SK-MEL-5 (cell line): ENCODE results near the gene BBLN. TPM values are rescaled to one million over a fixed set of nuclear protein-coding genes. Genes with fewer than 3 reads are reported as not detected.

Source experiments
- total RNA-seq: library from RNA; depleted of rRNA; stranded (reverse); fragments of >200 nt; shearing (Covaris generic); gene quantifications from 2 replicates; pipeline ENCODE4 v1.2.3, GENCODE V29; 2014; rRNA removed

BBLN gene
- total RNA-seq, 1 experiment from 2014 or later: 133 TPM

Other genes starting within 250 kb of the BBLN start
- gene ST6GALNAC4, start 243.2 kb upstream of the BBLN start, total RNA-seq: 5.2 and 7.4 TPM in 2 replicates
- 0.32 TPM in 1 of 2 replicates, not detected in the other for gene PIP5KL1, start 229.5 kb upstream of the BBLN start, total RNA-seq
- gene DPM2, start 222.4 kb upstream of the BBLN start, total RNA-seq: 31.4 and 34.9 TPM in 2 replicates
- gene EEIG1, start 179.3 kb upstream of the BBLN start, total RNA-seq: 28.5 and 31.1 TPM in 2 replicates
- 11.9 and 15.1 TPM in 2 replicates for gene NAIF1, start 92.9 kb upstream of the BBLN start, total RNA-seq
- 26.5 and 30.8 TPM in 2 replicates for gene SLC25A25, start 92.0 kb upstream of the BBLN start, total RNA-seq
- 122 and 123 TPM in 2 replicates for gene PTGES2, start 32.5 kb upstream of the BBLN start, total RNA-seq
- not detected in 2 replicates for gene LCN2, start 10.8 kb upstream of the BBLN start, total RNA-seq
- 19.8 and 24.9 TPM in 2 replicates for gene CIZ1, start 31.3 kb downstream of the BBLN start, total RNA-seq
- 0.48 and 0.61 TPM in 2 replicates for gene DNM1, start 43.1 kb downstream of the BBLN start, total RNA-seq
- gene GOLGA2, start 115.7 kb downstream of the BBLN start, total RNA-seq: 73.6 and 75.3 TPM in 2 replicates
- 39.2 and 42.2 TPM in 2 replicates for gene SWI5, start 116.0 kb downstream of the BBLN start, total RNA-seq
- gene TRUB2, start 162.2 kb downstream of the BBLN start, total RNA-seq: 51.6 and 64.4 TPM in 2 replicates
- gene COQ4, start 162.6 kb downstream of the BBLN start, total RNA-seq: 31.5 and 38.6 TPM in 2 replicates
- 31.1 and 35.4 TPM in 2 replicates for gene SLC27A4, start 180.3 kb downstream of the BBLN start, total RNA-seq
- gene URM1, start 211.1 kb downstream of the BBLN start, total RNA-seq: 86.1 and 90.1 TPM in 2 replicates